HEK293 (cell line): ENCODE measurements around the gene NDST1.

Experiments
- CTCF ChIA-PET: fragments of 350-600 bp; formaldehyde crosslinking; extraction: SDS; loops from one replicate; lab custom pipeline; 2021; ENCODE audit warnings: antibody characterized with exemption; lab: Yijun Ruan, JAX
- POLR2A ChIA-PET: fragments of 300-600 bp; formaldehyde crosslinking; extraction: SDS; loops from one replicate; lab custom pipeline; 2020; ENCODE audit warnings: antibody characterized with exemption, inconsistent platforms; lab: Yijun Ruan, JAX
- H3K27ac ChIP-seq: fragments of 200-500 bp; sonication (Bioruptor generic); 2 replicates; pipeline ENCODE4 v1.5.1; 2014; ENCODE audit warnings: low read depth, low read length, control low read depth, inconsistent platforms; ENCODE audit errors: extremely low read depth
- H3K36me3 ChIP-seq, 2 experiments: fragments of 200-500 bp in 1 of 2; sonication (Bioruptor generic) in 1 of 2; 1 replicate in 1 of 2; 2 replicates in 1 of 2; pipeline ENCODE4 v1.5.1; 2014 to 2017; ENCODE audit warnings: inconsistent platforms in 2 of 2, low read length in 2 of 2; ENCODE audit not compliant: control insufficient read depth in 2 of 2, insufficient read depth in 1 of 2
- H3K4me1 ChIP-seq: fragments of 200-500 bp; sonication (Bioruptor generic); 2 replicates; pipeline ENCODE4 v1.5.1; 2014; ENCODE audit warnings: mild to moderate bottlenecking, low read length, inconsistent platforms; ENCODE audit not compliant: control insufficient read depth, insufficient read depth
- H3K4me3 ChIP-seq: 2 replicates; pipeline ENCODE4 v1.5.1; 2011; ENCODE audit warnings: low read depth, mild to moderate bottlenecking, control low read depth, low read length, moderate library complexity
- H3K9me3 ChIP-seq: fragments of 200-500 bp; sonication (Bioruptor generic); 2 replicates; pipeline ENCODE4 v1.5.1; 2014; ENCODE audit warnings: low read depth, low read length, inconsistent platforms; ENCODE audit not compliant: control insufficient read depth, insufficient read depth
- GLIS2 ChIP-seq: fragments of 450-650 bp; formaldehyde crosslinking; IDR thresholded peaks from 2 replicates; pipeline ENCODE4 v1.5.1; 2016; ENCODE audit warnings: missing biosample characterization, missing genetic modification characterization
- MZF1 ChIP-seq: fragments of 450-650 bp; formaldehyde crosslinking; IDR thresholded peaks from 2 replicates; pipeline ENCODE4 v1.5.1; 2017; ENCODE audit warnings: missing biosample characterization, missing genetic modification characterization, borderline replicate concordance
- RBAK ChIP-seq: fragments of 450-650 bp; formaldehyde crosslinking; IDR thresholded peaks from 2 replicates; pipeline ENCODE4 v1.5.1; 2016; ENCODE audit warnings: missing biosample characterization, missing genetic modification characterization
- YY1 ChIP-seq: fragments of 450-650 bp; formaldehyde crosslinking; IDR thresholded peaks from 2 replicates; pipeline ENCODE4 v1.5.1; 2018; ENCODE audit warnings: missing biosample characterization, missing genetic modification characterization
- ZFP41 ChIP-seq: fragments of 450-650 bp; formaldehyde crosslinking; IDR thresholded peaks from 2 replicates; pipeline ENCODE4 v1.5.1; 2016; ENCODE audit warnings: missing biosample characterization, missing genetic modification characterization, borderline replicate concordance
- ZNF140 ChIP-seq: fragments of 450-650 bp; formaldehyde crosslinking; IDR thresholded peaks from 2 replicates; pipeline ENCODE4 v1.5.1; 2016; ENCODE audit warnings: missing biosample characterization, missing genetic modification characterization
- ZNF155 ChIP-seq: fragments of 450-650 bp; formaldehyde crosslinking; IDR thresholded peaks from 2 replicates; pipeline ENCODE4 v1.5.1; 2016; ENCODE audit warnings: missing biosample characterization, missing genetic modification characterization
- ZNF223 ChIP-seq: fragments of 450-650 bp; formaldehyde crosslinking; IDR thresholded peaks from 2 replicates; pipeline ENCODE4 v1.5.1; 2016; ENCODE audit warnings: missing biosample characterization, missing genetic modification characterization
- ZNF274 ChIP-seq, 2 experiments: fragments of 200-500 bp in 1 of 2; fragments of 450-650 bp in 1 of 2; sonication (Bioruptor generic) in 1 of 2; formaldehyde crosslinking in 1 of 2; IDR thresholded peaks; 2 replicates each; pipeline versions ENCODE4 v1.5.1 to v1.6.1; 2014 to 2016; ENCODE audit warnings: borderline replicate concordance in 1 of 2, inconsistent platforms in 1 of 2, low read length in 1 of 2, missing biosample characterization in 1 of 2, missing genetic modification characterization in 1 of 2
- ZNF623 ChIP-seq: fragments of 450-650 bp; formaldehyde crosslinking; IDR thresholded peaks from 2 replicates; pipeline ENCODE4 v1.5.1; 2016; ENCODE audit warnings: missing biosample characterization, missing genetic modification characterization
- ZNF624 ChIP-seq: fragments of 450-650 bp; formaldehyde crosslinking; IDR thresholded peaks from 2 replicates; pipeline ENCODE4 v1.5.1; 2017; ENCODE audit warnings: missing biosample characterization, missing genetic modification characterization
- ZNF670 ChIP-seq: fragments of 450-650 bp; formaldehyde crosslinking; IDR thresholded peaks from 2 replicates; pipeline ENCODE4 v1.5.1; 2016; ENCODE audit warnings: missing biosample characterization, missing genetic modification characterization, low read depth
- ZNF776 ChIP-seq: fragments of 450-650 bp; formaldehyde crosslinking; IDR thresholded peaks from 2 replicates; pipeline ENCODE4 v1.5.0; 2017; ENCODE audit warnings: missing biosample characterization, missing genetic modification characterization, borderline replicate concordance
- TF ChIP-seq, protein P1 (sequence below): fragments of 450-650 bp; formaldehyde crosslinking; conservative IDR thresholded peaks from 2 replicates; pipeline ENCODE4 v1.5.1; 2016; ENCODE audit warnings: low read depth, missing biosample characterization, missing genetic modification characterization
- TF ChIP-seq, protein P2 (sequence below): fragments of 450-650 bp; formaldehyde crosslinking; conservative IDR thresholded peaks from 2 replicates; pipeline ENCODE4 v1.5.1; 2016; ENCODE audit warnings: low read depth, missing biosample characterization, missing genetic modification characterization

NDST1 gene

DNA sequence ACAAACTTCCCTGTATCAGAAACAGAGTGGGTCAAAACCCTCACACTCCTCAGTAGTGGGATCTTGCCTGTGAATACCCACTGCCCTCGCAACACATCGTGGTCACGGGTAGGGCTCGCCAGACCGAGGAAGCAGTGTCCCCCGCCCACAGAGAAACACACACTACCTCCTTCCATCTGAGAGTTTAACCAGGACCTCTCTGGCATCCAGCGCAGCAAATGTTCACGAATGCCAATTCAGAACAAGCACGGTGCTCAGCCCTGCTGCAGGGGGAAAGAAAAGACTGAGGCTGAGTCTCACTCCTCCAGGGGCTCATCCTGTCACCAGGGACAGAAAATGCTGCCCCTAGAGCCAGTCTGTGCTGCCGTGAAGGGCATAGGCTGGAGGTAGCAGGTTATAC is 90.1 kb downstream of the NDST1 start:
- Histone ChIP-seq H3K36me3 (no peaks in the 10 kb centered on the region), H3K4me1 (no peaks in the 10 kb centered on the region; the same call in 1 of the 2 replicates), H3K4me3 (no peak overlapping the region), H3K9me3 (no peaks in the 10 kb centered on the region), H3K27ac (no peak overlapping the region)
- ChIA-PET CTCF (interaction anchor here (0.6 kb wide), 1 partner anchor 204 kb away, joined by 4 read pairs; no protein-coding TSS in a partner anchor), POLR2A (no interaction called here)
- TF ChIP-seq GLIS2 (tag by site-specific recombination) (no peak), ZNF623 (tag by site-specific recombination) (no peak), ZNF624 (tag by site-specific recombination) (no peak), ZFP41 (tag by site-specific recombination) (no peak), ZNF223 (tag by site-specific recombination) (no peak), RBAK (tag by site-specific recombination) (no peak), ZNF776 (tag by site-specific recombination) (no peak)
- TF ChIP-seq, protein P1, sequence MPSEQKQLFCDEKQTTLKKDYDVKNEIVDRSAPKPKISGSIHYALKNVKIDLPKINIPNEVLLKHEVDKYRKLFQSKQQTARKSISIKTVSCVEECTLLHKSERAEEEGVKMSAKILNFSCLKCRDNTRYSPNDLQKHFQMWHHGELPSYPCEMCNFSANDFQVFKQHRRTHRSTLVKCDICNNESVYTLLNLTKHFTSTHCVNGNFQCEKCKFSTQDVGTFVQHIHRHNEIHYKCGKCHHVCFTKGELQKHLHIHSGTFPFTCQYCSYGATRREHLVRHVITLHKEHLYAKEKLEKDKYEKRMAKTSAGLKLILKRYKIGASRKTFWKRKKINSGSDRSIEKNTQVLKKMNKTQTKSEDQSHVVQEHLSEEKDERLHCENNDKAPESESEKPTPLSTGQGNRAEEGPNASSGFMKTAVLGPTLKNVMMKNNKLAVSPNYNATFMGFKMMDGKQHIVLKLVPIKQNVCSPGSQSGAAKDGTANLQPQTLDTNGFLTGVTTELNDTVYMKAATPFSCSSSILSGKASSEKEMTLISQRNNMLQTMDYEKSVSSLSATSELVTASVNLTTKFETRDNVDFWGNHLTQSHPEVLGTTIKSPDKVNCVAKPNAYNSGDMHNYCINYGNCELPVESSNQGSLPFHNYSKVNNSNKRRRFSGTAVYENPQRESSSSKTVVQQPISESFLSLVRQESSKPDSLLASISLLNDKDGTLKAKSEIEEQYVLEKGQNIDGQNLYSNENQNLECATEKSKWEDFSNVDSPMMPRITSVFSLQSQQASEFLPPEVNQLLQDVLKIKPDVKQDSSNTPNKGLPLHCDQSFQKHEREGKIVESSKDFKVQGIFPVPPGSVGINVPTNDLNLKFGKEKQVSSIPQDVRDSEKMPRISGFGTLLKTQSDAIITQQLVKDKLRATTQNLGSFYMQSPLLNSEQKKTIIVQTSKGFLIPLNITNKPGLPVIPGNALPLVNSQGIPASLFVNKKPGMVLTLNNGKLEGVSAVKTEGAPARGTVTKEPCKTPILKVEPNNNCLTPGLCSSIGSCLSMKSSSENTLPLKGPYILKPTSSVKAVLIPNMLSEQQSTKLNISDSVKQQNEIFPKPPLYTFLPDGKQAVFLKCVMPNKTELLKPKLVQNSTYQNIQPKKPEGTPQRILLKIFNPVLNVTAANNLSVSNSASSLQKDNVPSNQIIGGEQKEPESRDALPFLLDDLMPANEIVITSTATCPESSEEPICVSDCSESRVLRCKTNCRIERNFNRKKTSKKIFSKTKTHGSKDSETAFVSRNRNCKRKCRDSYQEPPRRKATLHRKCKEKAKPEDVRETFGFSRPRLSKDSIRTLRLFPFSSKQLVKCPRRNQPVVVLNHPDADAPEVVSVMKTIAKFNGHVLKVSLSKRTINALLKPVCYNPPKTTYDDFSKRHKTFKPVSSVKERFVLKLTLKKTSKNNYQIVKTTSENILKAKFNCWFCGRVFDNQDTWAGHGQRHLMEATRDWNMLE (tag by site-specific recombination), result no peak
- TF ChIP-seq, protein P2, sequence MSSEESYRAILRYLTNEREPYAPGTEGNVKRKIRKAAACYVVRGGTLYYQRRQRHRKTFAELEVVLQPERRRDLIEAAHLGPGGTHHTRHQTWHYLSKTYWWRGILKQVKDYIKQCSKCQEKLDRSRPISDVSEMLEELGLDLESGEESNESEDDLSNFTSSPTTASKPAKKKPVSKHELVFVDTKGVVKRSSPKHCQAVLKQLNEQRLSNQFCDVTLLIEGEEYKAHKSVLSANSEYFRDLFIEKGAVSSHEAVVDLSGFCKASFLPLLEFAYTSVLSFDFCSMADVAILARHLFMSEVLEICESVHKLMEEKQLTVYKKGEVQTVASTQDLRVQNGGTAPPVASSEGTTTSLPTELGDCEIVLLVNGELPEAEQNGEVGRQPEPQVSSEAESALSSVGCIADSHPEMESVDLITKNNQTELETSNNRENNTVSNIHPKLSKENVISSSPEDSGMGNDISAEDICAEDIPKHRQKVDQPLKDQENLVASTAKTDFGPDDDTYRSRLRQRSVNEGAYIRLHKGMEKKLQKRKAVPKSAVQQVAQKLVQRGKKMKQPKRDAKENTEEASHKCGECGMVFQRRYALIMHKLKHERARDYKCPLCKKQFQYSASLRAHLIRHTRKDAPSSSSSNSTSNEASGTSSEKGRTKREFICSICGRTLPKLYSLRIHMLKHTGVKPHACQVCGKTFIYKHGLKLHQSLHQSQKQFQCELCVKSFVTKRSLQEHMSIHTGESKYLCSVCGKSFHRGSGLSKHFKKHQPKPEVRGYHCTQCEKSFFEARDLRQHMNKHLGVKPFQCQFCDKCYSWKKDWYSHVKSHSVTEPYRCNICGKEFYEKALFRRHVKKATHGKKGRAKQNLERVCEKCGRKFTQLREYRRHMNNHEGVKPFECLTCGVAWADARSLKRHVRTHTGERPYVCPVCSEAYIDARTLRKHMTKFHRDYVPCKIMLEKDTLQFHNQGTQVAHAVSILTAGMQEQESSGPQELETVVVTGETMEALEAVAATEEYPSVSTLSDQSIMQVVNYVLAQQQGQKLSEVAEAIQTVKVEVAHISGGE, result no peak

DNA sequence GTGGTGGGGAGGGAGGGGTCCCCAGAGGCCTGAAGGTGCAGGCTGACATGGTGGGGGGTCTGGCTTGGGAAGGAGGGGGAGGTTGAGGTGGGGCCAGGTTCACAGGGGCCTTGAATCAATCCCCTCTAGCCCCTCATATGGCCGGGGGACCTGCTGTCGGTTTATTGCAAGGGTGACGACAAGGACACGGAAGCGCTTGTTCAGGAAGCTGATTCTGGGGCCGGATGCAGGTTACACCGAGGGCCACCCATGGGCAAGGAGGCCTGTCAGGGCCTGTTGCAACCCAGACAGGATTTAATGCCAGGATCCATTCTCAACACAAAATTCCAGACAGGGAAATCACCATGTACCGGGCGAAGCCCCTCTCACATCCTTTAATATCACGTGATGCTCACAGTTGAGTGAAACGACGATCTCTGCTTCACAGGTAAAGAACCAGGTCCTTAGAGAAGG is 90.9 kb downstream of the NDST1 start:
- Histone ChIP-seq H3K4me3 (no peak overlapping the region), H3K9me3 (no peaks in the 10 kb centered on the region), H3K36me3 (no peaks in the 10 kb centered on the region), H3K27ac (no peak overlapping the region), H3K4me1 (no peaks in the 10 kb centered on the region; the same call in 1 of the 2 replicates)
- TF ChIP-seq ZNF670 (tag by site-specific recombination), result no peak
- no peak for TF ChIP-seq ZFP41 (tag by site-specific recombination)
- no peak for TF ChIP-seq YY1 (tag by site-specific recombination)
- no peak for TF ChIP-seq ZNF274 (IDR thresholded peaks at IDR 0.05; ENCODE audit: low read length)
- TF ChIP-seq ZNF274 (tag by site-specific recombination; IDR thresholded peaks at IDR 0.05; ENCODE audit: borderline replicate concordance), result no peak
- no peak for TF ChIP-seq ZNF140 (tag by site-specific recombination)
- no peak for TF ChIP-seq ZNF155
- TF ChIP-seq MZF1 (tag by site-specific recombination), result no peak
- ChIA-PET POLR2A (no interaction called here), CTCF (no interaction called here)
